CD1c-positive myeloid dendritic cell (primary cell): ENCODE measurements around the gene TMBIM1.

Experiments used
- DNase-seq: peaks from one replicate; pipeline ENCODE4 v3.0.0-alpha.2; 2016; ENCODE audit errors: extremely low spot score

The TMBIM1 gene

GRCh38 chr2:218272531-218273212 lies 19.6 kb downstream of the TMBIM1 start:
- DNase-seq, result peak; percentile 85

GRCh38 chr2:218271865-218272530 lies 20.3 kb downstream of the TMBIM1 start:
- DNase-seq, result no peak

GRCh38 chr2:218271487-218271797 lies 20.9 kb downstream of the TMBIM1 start:
- DNase-seq, result no peak

- no peak for DNase-seq
Measured at GRCh38 chr2:218270721-218271486, 21.4 kb downstream of the TMBIM1 start.

GRCh38 chr2:218269900-218270720 lies 22.2 kb downstream of the TMBIM1 start, which contains the start of the genes AAMP and PNKD:
TSS of gene AAMP (minus strand) at chr2:218270137. CDS start at chr2:218270086, 51 bp downstream.
TSS of gene PNKD (plus strand) at chr2:218270519. CDS start at chr2:218270536, 17 bp downstream.
- DNase-seq, result peak; percentile 100

- DNase-seq, result no peak
Measured at GRCh38 chr2:218267259-218267658, 25.0 kb downstream of the TMBIM1 start.

GRCh38 chr2:218266316-218266979 lies 25.9 kb downstream of the TMBIM1 start:
- no peak for DNase-seq

GRCh38 chr2:218265626-218266025 lies 26.7 kb downstream of the TMBIM1 start:
- DNase-seq, result no peak

- no peak for DNase-seq
Measured at GRCh38 chr2:218264773-218265561, 27.3 kb downstream of the TMBIM1 start.

- peak; percentile 57 for DNase-seq
Measured at GRCh38 chr2:218263817-218264641, 28.3 kb downstream of the TMBIM1 start.

GRCh38 chr2:218262631-218263586 lies 29.4 kb downstream of the TMBIM1 start:
- DNase-seq, result no peak

- no peak for DNase-seq
Measured at GRCh38 chr2:218262237-218262600, 30.1 kb downstream of the TMBIM1 start.

GRCh38 chr2:218261423-218262236 lies 30.7 kb downstream of the TMBIM1 start:
- peak; percentile 50 for DNase-seq

- DNase-seq, result no peak
Measured at GRCh38 chr2:218260742-218261422, 31.4 kb downstream of the TMBIM1 start, which contains the start of gene GPBAR1. TSS of gene GPBAR1 (plus strand) at chr2:218261015. CDS start at chr2:218262725, 1,710 bp downstream.

- no peak for DNase-seq
Measured at GRCh38 chr2:218260166-218260565, 32.1 kb downstream of the TMBIM1 start.

GRCh38 chr2:218259099-218259961 lies 33.0 kb downstream of the TMBIM1 start:
- peak; percentile 69 for DNase-seq
